MM.1S (cell line): ENCODE results near the gene HRCT1.

Source experiments
- DNase-seq: peaks from one replicate; pipeline ENCODE4 v3.0.0-alpha.2; 2015
- H2AFZ ChIP-seq: fragments of 300-600 bp; sonication (generic); 2 replicates; pipeline ENCODE4 v1.6.0; 2016; ENCODE audit warnings: antibody characterized with exemption, low read length
- H3F3A ChIP-seq: fragments of 300-600 bp; sonication (generic); 2 replicates; pipeline ENCODE4 v1.6.1; 2016; ENCODE audit warnings: mild to moderate bottlenecking, antibody characterized with exemption, low read length, moderate library complexity, mixed read lengths; ENCODE audit not compliant: insufficient read depth
- H3K27ac ChIP-seq: fragments of 300-600 bp; sonication (generic); 2 replicates; pipeline ENCODE4 v1.5.1; 2016; ENCODE audit warnings: mild to moderate bottlenecking, low read length
- H3K27me3 ChIP-seq: fragments of 300-600 bp; sonication (generic); replicated peaks from 2 replicates; pipeline ENCODE4 v1.6.0; 2016; ENCODE audit warnings: low read length; ENCODE audit not compliant: insufficient read depth
- H3K36me3 ChIP-seq: fragments of 300-600 bp; sonication (generic); replicated peaks from 2 replicates; pipeline ENCODE4 v1.6.1; 2016; ENCODE audit warnings: mild to moderate bottlenecking, low read length, mixed read lengths; ENCODE audit not compliant: insufficient read depth
- H3K4me1 ChIP-seq: fragments of 300-600 bp; sonication (generic); 2 replicates; pipeline ENCODE4 v1.6.1; 2016; ENCODE audit warnings: low read length, mixed read lengths
- H3K4me2 ChIP-seq: fragments of 300-600 bp; sonication (generic); 2 replicates; pipeline ENCODE4 v1.6.0; 2016; ENCODE audit warnings: low read depth, low read length
- H3K4me3 ChIP-seq: fragments of 300-600 bp; sonication (generic); 2 replicates; pipeline ENCODE4 v1.5.1; 2016; ENCODE audit warnings: low read length, mixed read lengths
- H3K79me2 ChIP-seq: fragments of 300-600 bp; sonication (generic); 2 replicates; pipeline ENCODE4 v1.6.1; 2016; ENCODE audit warnings: mixed run types, low read length, mixed read lengths
- H3K9ac ChIP-seq: fragments of 300-600 bp; sonication (generic); 2 replicates; pipeline ENCODE4 v1.6.1; 2016; ENCODE audit warnings: low read length, mixed read lengths
- H3K9me2 ChIP-seq: fragments of 300-600 bp; sonication (generic); replicated peaks from 2 replicates; pipeline ENCODE4 v1.6.1; 2016; ENCODE audit warnings: mild to moderate bottlenecking, low read length, mixed read lengths; ENCODE audit not compliant: insufficient read depth
- H3K9me3 ChIP-seq: fragments of 300-600 bp; sonication (generic); replicated peaks from 2 replicates; pipeline ENCODE4 v1.6.1; 2016; ENCODE audit warnings: mild to moderate bottlenecking, low read length, mixed read lengths; ENCODE audit not compliant: insufficient read depth
- H4K20me1 ChIP-seq: fragments of 300-600 bp; sonication (generic); 2 replicates; pipeline ENCODE4 v1.6.1; 2016; ENCODE audit warnings: mild to moderate bottlenecking, low read length, moderate library complexity, mixed read lengths; ENCODE audit not compliant: insufficient read depth
- CTCF ChIP-seq: fragments of 300-600 bp; sonication (generic); IDR thresholded peaks from 2 replicates; pipeline ENCODE4 v1.5.1; 2016; ENCODE audit warnings: antibody characterized with exemption, low read length, mixed read lengths
- EZH2 ChIP-seq: fragments of 300-600 bp; sonication (generic); optimal IDR thresholded peaks from 2 replicates; pipeline ENCODE3; 2017; ENCODE audit warnings: low read depth, mild to moderate bottlenecking, antibody characterized with exemption, low read length, mixed read lengths
- EZH2phosphoT487 ChIP-seq: fragments of 300-600 bp; sonication (generic); IDR thresholded peaks from 2 replicates; pipeline ENCODE4 v1.6.1; 2018; ENCODE audit warnings: antibody characterized with exemption, low read length

HRCT1 gene

GRCh38 chr9:35944841-35945240 is 38.8 kb downstream of the HRCT1 start:
- peaks cover 14% of the 10 kb centered on the region for H3F3A ChIP-seq
- H3K4me3 ChIP-seq = no peak overlapping the region
- DNase-seq = no peak
- no peaks in the 10 kb centered on the region for H3K9me3 ChIP-seq
- TF ChIP-seq EZH2phosphoT487 (no peak), EZH2 (no peak), CTCF (no peak)
- no peak overlapping the region for H3K27ac ChIP-seq
- H3K36me3 ChIP-seq = no peaks in the 10 kb centered on the region
- 0 out of 2 replicates have a peak overlapping the region, but pooled peaks have one; percentile 40 for H2AFZ ChIP-seq
- H3K9me2 ChIP-seq = no peaks in the 10 kb centered on the region
- no peaks in the 10 kb centered on the region for H3K27me3 ChIP-seq
- H3K79me2 ChIP-seq = no peaks in the 10 kb centered on the region
- no peaks in the 10 kb centered on the region for H4K20me1 ChIP-seq
- peaks cover 18% of the 10 kb centered on the region for H3K4me1 ChIP-seq
- H3K9ac ChIP-seq = no peak overlapping the region
- no peak overlapping the region for H3K4me2 ChIP-seq

GRCh38 chr9:35945341-35946018 is 39.5 kb downstream of the HRCT1 start:
- no peaks in the 10 kb centered on the region for H4K20me1 ChIP-seq
- no peak overlapping the region for H3K9ac ChIP-seq
- H3K4me1 ChIP-seq = peaks cover 12% of the 10 kb centered on the region
- TF ChIP-seq EZH2phosphoT487 (no peak), CTCF (peak; percentile 95)
- peak; percentile 70 for DNase-seq
- H3K4me2 ChIP-seq = peak overlapping the region; percentile 46
- H3K4me3 ChIP-seq = no peak overlapping the region
- H3K27me3 ChIP-seq = no peaks in the 10 kb centered on the region
- no peaks in the 10 kb centered on the region for H3K9me3 ChIP-seq
- H3K9me2 ChIP-seq = no peaks in the 10 kb centered on the region
- H3F3A ChIP-seq = peaks cover 7% of the 10 kb centered on the region
- no peaks in the 10 kb centered on the region for H3K36me3 ChIP-seq
- H3K27ac ChIP-seq = no peak overlapping the region
- no peaks in the 10 kb centered on the region for H3K79me2 ChIP-seq
- peak overlapping the region; percentile 40; the same call in 1 of the 2 replicates for H2AFZ ChIP-seq

- Histone ChIP-seq H2AFZ (no peak overlapping the region), H3K9me3 (no peaks in the 10 kb centered on the region), H3K36me3 (no peaks in the 10 kb centered on the region), H3K27me3 (no peaks in the 10 kb centered on the region), H3K9ac (no peak overlapping the region), H3K4me1 (no peaks in the 10 kb centered on the region), H3K4me3 (no peak overlapping the region), H3K79me2 (no peaks in the 10 kb centered on the region), H3K4me2 (no peak overlapping the region), H3K9me2 (no peaks in the 10 kb centered on the region), H4K20me1 (no peaks in the 10 kb centered on the region), H3F3A (no peaks in the 10 kb centered on the region), H3K27ac (no peak overlapping the region)
- no peak for DNase-seq
- TF ChIP-seq EZH2 (no peak), CTCF (no peak), EZH2phosphoT487 (no peak)
Observed at GRCh38 chr9:35948451-35948850, 42.4 kb downstream of the HRCT1 start.
